BJ (cell line): Measurements from ENCODE around the gene SLC6A9. TPM values are rescaled to one million over a fixed set of nuclear protein-coding genes. Genes with fewer than 3 reads are reported as not detected.
A peak's percentile ranks its signal among the peaks of the same experiment; 100 is the strongest.

Source experiments
- CTCF ChIA-PET: fragments of 350-600 bp; formaldehyde crosslinking; extraction: SDS; loops from one replicate; lab custom pipeline; 2021; ENCODE audit warnings: antibody characterized with exemption, inconsistent platforms; lab: Yijun Ruan, JAX
- POLR2A ChIA-PET: fragments of 300-600 bp; sonication (Branson Sonifier 250); formaldehyde crosslinking; extraction: SDS; loops from one replicate; lab custom pipeline; 2021; ENCODE audit warnings: antibody characterized with exemption; lab: Charles Lee
- DNase-seq: peaks from one replicate; pipeline ENCODE4 v3.0.0-alpha.2; 2011; ENCODE audit warnings: low read depth
- H3K27me3 ChIP-seq: 2 replicates; pipeline ENCODE4 v1.6.0; 2011; ENCODE audit warnings: low read length; ENCODE audit not compliant: control insufficient read depth, insufficient read depth
- H3K36me3 ChIP-seq: 2 replicates; pipeline ENCODE4 v1.5.1; 2011; ENCODE audit warnings: low read length; ENCODE audit not compliant: control insufficient read depth, insufficient read depth
- H3K4me3 ChIP-seq: 2 replicates; pipeline ENCODE4 v1.5.1; 2011; ENCODE audit warnings: low read depth, mild to moderate bottlenecking, control low read depth, low read length
- CTCF ChIP-seq: IDR thresholded peaks from 2 replicates; pipeline ENCODE4 v1.5.1; 2011; ENCODE audit warnings: low read depth, mild to moderate bottlenecking, control low read depth, inconsistent platforms, low read length, moderate library complexity; ENCODE audit not compliant: insufficient read depth
- polyA plus RNA-seq: library from polyadenylated mRNA; depleted of rRNA; stranded (reverse); fragments of >200 nt; gene quantifications from 2 replicates; pipeline ENCODE4 v1.2.3, GENCODE V29; 2011

The SLC6A9 gene
- polyA plus RNA-seq, 1 experiment: 53.9 TPM

GRCh38 chr1:44008259-44008658 is 23.0 kb downstream of the SLC6A9 start:
- Histone ChIP-seq H3K27me3 (no peaks in the 10 kb centered on the region), H3K36me3 (peaks cover 16% of the 10 kb centered on the region), H3K4me3 (no peak overlapping the region)
- CTCF ChIA-PET: no interaction called here
- TF ChIP-seq CTCF: no peak
- POLR2A ChIA-PET: no interaction called here
- no peak for DNase-seq

GRCh38 chr1:44002606-44003157 is 28.6 kb downstream of the SLC6A9 start:
- H3K36me3 ChIP-seq: peaks cover 30% of the 10 kb centered on the region
- peak; percentile 20; the same call in 1 of the 2 replicates for TF ChIP-seq CTCF
- CTCF ChIA-PET: interaction anchor here (6.6 to 11.4 kb wide), 2 partner anchors 33 to 42 kb away, joined by 96 to 197 read pairs; no protein-coding TSS in a partner anchor
- H3K4me3 ChIP-seq: no peak overlapping the region
- DNase-seq: no peak
- H3K27me3 ChIP-seq: no peaks in the 10 kb centered on the region
- POLR2A ChIA-PET: no interaction called here

DNA sequence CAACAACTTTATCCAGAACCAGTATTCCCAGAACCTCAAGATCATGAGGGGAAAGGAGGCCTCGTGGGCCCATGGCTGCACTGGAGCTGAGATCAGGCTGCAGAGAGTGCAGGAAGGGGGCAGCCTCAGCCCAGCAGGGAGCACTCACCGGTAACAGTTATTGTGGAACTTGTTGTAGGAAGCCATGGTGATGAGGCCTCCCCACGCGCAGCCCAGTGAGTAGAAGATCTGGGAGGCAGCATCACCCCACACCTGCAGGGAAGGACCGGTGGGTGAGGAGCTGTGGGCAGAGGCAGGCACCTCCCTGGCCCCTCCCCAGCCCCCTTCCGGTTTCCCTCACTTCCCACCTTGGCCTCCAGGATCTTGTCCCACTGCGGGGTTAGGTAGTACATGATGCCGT is 29.1 kb downstream of the SLC6A9 start:
- no peak overlapping the region for H3K4me3 ChIP-seq
- no peak for DNase-seq
- no peak for TF ChIP-seq CTCF
- ChIA-PET CTCF (interaction anchor here (0.7 to 11.4 kb wide), 3 partner anchors 33 to 296 kb away, joined by 4 to 197 read pairs (median 96); no protein-coding TSS in a partner anchor), POLR2A (no interaction called here)
- H3K36me3 ChIP-seq: peaks cover 31% of the 10 kb centered on the region
- H3K27me3 ChIP-seq: no peaks in the 10 kb centered on the region

DNA sequence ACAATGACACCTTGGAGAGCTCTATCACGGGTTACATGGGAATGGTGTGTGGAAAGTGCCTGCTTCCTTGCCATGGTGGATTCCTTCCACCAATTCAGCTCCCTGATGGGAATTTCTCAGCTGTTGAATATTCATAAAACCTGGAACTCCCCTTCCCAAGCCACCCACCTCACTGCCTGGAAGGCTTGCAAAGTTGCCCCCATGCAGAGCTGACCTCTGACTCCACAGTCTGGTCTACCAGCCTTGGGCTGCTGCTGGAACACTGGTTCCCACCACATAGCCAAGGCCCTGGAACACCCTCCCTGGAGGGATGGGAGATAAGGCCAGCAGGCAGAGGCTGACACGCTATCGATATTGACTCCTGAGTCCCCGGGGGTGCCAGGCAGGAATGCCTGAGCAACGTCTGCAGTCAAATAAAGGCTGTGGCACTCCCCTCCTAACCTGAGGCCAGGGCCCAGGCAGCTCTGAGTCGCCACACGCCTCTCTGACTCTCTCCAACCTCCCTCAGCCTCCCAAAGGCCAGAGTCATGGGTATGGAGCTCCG is 31.1 kb downstream of the SLC6A9 start:
- TF ChIP-seq CTCF: no peak
- DNase-seq: no peak
- ChIA-PET POLR2A (no interaction called here), CTCF (interaction anchor here (1.2 to 11.4 kb wide), 3 partner anchors 8 to 44 kb away, joined by 3 to 197 read pairs (median 3); no protein-coding TSS in a partner anchor)
- H3K27me3 ChIP-seq: no peaks in the 10 kb centered on the region
- no peak overlapping the region for H3K4me3 ChIP-seq
- H3K36me3 ChIP-seq: peaks cover 31% of the 10 kb centered on the region

DNA sequence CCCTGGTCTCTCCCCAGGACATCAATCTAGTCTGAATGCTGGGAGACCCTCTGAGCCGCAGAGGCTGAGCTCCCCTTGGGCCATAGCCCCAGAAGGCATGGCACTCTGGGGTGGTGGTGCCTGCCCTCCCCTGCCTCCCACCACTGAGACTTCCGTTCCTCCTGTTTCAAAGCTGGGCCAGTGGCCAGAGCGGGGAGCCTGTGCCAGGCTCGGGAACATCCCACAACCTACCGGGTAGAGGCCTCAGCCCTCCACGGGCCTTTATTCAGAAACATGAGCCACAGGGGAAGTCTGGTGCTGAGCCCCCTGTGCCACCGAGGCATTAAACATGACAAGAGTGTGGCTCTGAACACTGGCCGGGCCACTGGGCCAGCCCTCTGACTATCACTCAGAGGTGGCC is 31.8 kb downstream of the SLC6A9 start:
- no peak for DNase-seq
- ChIA-PET CTCF (interaction anchor here (1.4 to 11.4 kb wide), 2 partner anchors 37 to 45 kb away, joined by 3 to 197 read pairs; no protein-coding TSS in a partner anchor), POLR2A (no interaction called here)
- peaks cover 30% of the 10 kb centered on the region for H3K36me3 ChIP-seq
- H3K27me3 ChIP-seq: no peaks in the 10 kb centered on the region
- no peak overlapping the region for H3K4me3 ChIP-seq
- TF ChIP-seq CTCF: no peak
